K562 (cell line): ENCODE measurements around the gene A1BG. TPM values are rescaled to one million over a fixed set of nuclear protein-coding genes. Genes with fewer than 3 reads are reported as not detected.
A peak's percentile ranks its signal among the peaks of the same experiment; 100 is the strongest.

ENCODE experiments used
- ARID4B ChIP-seq: sonication (generic); formaldehyde crosslinking; IDR thresholded peaks from 2 replicates; pipeline ENCODE4 v1.8.0; 2022; ENCODE audit warnings: mild to moderate bottlenecking, missing genetic modification reagents
- CUX1 ChIP-seq: fragments of 200-800 bp; sonication (Bioruptor generic); IDR thresholded peaks from 2 replicates; pipeline ENCODE4 v1.6.1; 2016; ENCODE audit warnings: missing genetic modification characterization, missing compliant biosample characterization
- HOXB6 ChIP-seq: fragments of 250-450 bp; sonication (Bioruptor Pico); IDR thresholded peaks from 2 replicates; pipeline ENCODE4 v1.5.1; 2022; ENCODE audit warnings: mild to moderate bottlenecking, borderline replicate concordance
- MNT ChIP-seq, 2 experiments: fragments of 450-650 bp; conservative IDR thresholded peaks; 2 replicates each; pipeline ENCODE4 v1.6.1; 2017; ENCODE audit warnings: mild to moderate bottlenecking in 2 of 2, moderate library complexity in 2 of 2
- NR0B1 ChIP-seq: fragments of 450-650 bp; IDR thresholded peaks from one replicate; pipeline ENCODE4 v1.6.1; 2018; ENCODE audit warnings: mild to moderate bottlenecking, moderate library complexity; ENCODE audit not compliant: partially characterized antibody
- OTX1 ChIP-seq: fragments of 450-650 bp; formaldehyde crosslinking; IDR thresholded peaks from 2 replicates; pipeline ENCODE4 v1.4.0; 2022; ENCODE audit warnings: mild to moderate bottlenecking
- SMARCB1 ChIP-seq: IDR thresholded peaks from 2 replicates; pipeline ENCODE4 v1.6.1; 2011; ENCODE audit warnings: improper control_type of control experiment, low read depth; ENCODE audit not compliant: insufficient read length
- ZBTB17 ChIP-seq: fragments of 450-650 bp; formaldehyde crosslinking; IDR thresholded peaks from 2 replicates; pipeline ENCODE4 v1.4.0; 2020; ENCODE audit warnings: mild to moderate bottlenecking
- ZBTB2 ChIP-seq: fragments of 450-650 bp; IDR thresholded peaks from 2 replicates; pipeline ENCODE4 v1.6.1; 2016; ENCODE audit warnings: antibody characterized with exemption
- ZNF511 ChIP-seq: sonication (generic); formaldehyde crosslinking; IDR thresholded peaks from 2 replicates; pipeline ENCODE4 v1.8.0; 2022; ENCODE audit warnings: mild to moderate bottlenecking, missing genetic modification reagents
- polyA plus RNA-seq, 8 experiments: library from polyadenylated mRNA; depleted of rRNA in 4 of 8; stranded (reverse) in 5 of 8; unstranded in 3 of 8; fragments of >200 nt; fragmentation: Nextera tagmentation in 2 of 8; fragmentation: Illumina TruSeq in 1 of 8; extraction: Ambion mirVana in 2 of 8; extraction: Trizol in 1 of 8; gene quantifications; 2 replicates each; pipeline versions ENCODE4 v1.2.1 to v1.2.3, GENCODE V29; 2011 to 2014; ENCODE audit warnings: inconsistent platforms in 1 of 8, missing spikeins in 1 of 8
- total RNA-seq, 7 experiments: library from RNA; depleted of rRNA in 6 of 7; stranded (reverse); fragments of >200 nt in 6 of 7; fragmentation: Illumina TruSeq in 2 of 7; extraction: Trizol in 2 of 7; gene quantifications; 2 replicates each; pipeline versions ENCODE4 v1.2.1 to v1.2.3, GENCODE V29; 2011 to 2021; ENCODE audit warnings: low replicate concordance in 1 of 7

The A1BG gene
- total and polyA plus RNA-seq, 9 of the 15 experiments (the other 6 are each of a cell fraction or from before 2014, with no cell fraction given), result 0.10 to 19.8 (median 2.6) TPM

GRCh38 chr19:58400916-58401839 lies 47.9 kb upstream of the A1BG start (continued):
- TF ChIP-seq ZBTB2 (peak; percentile 87), ZNF511 (CRISPR knock-in tag) (no peak), OTX1 (CRISPR knock-in tag) (0 out of 2 replicates have a peak, but pooled peaks have one; percentile 44), ZBTB17 (no peak; the same call in 1 of the 2 replicates), SMARCB1 (no peak), HOXB6 (CRISPR knock-in tag) (no peak), CUX1 (CRISPR knock-in tag) (no peak), NR0B1 (no peak), MNT (conservative IDR thresholded peaks at IDR 0.05) (peak; percentile 79 to 88), ARID4B (peak; percentile 23; the same call in 1 of the 2 replicates)
